Activated CD4-positive, alpha-beta memory T cell treated with anti-CD3 and anti-CD28 coated beads, Interleukin-2, amount 10 ng/mL, durations not matched to agents 7 days and 5 days (primary cell): ENCODE measurements around the gene OR4D10. TPM values are rescaled to one million over a fixed set of nuclear protein-coding genes. Genes with fewer than 3 reads are reported as not detected.

Source experiments
- total RNA-seq, 2 experiments: library from RNA; stranded (reverse); gene quantifications; one replicate each; pipeline ENCODE4 v1.2.3, GENCODE V29; 2021

OR4D10 gene
- total RNA-seq, 2 experiments from 2014 or later, result not detected

Other genes with a start within 250 kb of the OR4D10 start
- not detected for gene OR5AN1, start 114.4 kb upstream of the OR4D10 start, total RNA-seq
- gene OR5A2, start 46.9 kb upstream of the OR4D10 start, total RNA-seq, result not detected
- gene OR5A1, start 36.8 kb upstream of the OR4D10 start, total RNA-seq, result not detected
- gene OR4D6, start 16.4 kb upstream of the OR4D10 start, total RNA-seq, result not detected
- not detected for gene OR4D11, start 30.3 kb downstream of the OR4D10 start, total RNA-seq
- gene OR4D9, start 38.2 kb downstream of the OR4D10 start, total RNA-seq, result not detected
- 10 to 100 TPM; 40.4 to 41.5 TPM for gene OSBP, start 142.5 kb downstream of the OR4D10 start, total RNA-seq
- gene PATL1, start 195.7 kb downstream of the OR4D10 start, total RNA-seq, result 10 to 100 TPM; 56.4 to 56.8 TPM
- not detected for gene OR10V1, start 240.5 kb downstream of the OR4D10 start, total RNA-seq